GM18508 (cell line): ENCODE results near the gene FAM20C.
"Not testable (repeated sequence)": the region's sequence is repeated elsewhere in the genome, so short reads cannot be mapped to it uniquely, and the experiment has no call there.

Source experiments
- ATAC-seq: cut with Tn5 transposase; IDR thresholded peaks from one replicate; pipeline ENCODE4 v1.9.1; 2021; ENCODE audit warnings: moderate number of reproducible peaks; ENCODE audit not compliant: insufficient read depth, unreplicated experiment

FAM20C gene

GRCh38 chr7:284762-285722 lies 92.7 kb downstream of the FAM20C start:
- ATAC-seq = no peak

DNA sequence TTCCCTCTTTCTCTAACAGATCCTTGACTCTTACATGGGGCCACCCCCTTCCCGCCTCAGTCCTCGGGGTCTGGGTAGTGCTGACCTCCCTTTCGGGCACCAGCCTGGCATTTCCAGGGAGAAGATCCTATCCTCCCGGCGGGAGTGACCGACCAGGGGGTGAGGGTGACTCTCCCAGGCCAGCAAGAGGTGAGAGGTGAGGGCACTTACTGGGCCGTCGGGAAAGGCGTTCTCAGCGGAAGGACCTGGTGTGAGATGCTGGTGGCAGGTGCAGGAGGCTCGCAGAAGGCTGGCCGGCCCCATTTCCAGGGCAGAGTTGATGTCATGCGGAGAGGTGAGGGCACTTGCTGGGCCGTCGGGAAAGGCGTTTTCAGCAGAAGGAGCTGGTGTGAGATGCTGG lies 93.4 kb downstream of the FAM20C start:
- no peak for ATAC-seq

DNA sequence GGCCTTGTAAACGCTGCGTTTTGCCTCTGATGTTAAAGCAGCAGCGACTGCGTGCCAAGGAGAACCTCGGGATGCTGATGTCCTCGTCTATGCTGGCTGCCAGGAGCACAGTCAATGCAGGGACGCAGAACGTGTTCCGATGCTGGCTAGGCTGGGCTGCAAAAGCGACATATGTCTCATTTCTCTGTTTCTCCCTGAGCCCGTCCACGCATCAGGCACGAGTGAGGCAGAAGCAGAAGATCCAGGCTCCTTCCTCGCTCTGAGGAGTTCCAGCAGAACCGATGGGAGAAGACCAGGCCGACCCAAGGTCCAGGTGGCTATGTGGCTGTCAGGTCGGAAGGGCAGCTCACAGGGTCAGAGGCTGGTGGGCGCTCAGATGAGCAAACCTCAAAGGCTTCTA lies 93.9 kb downstream of the FAM20C start:
- no peak for ATAC-seq

DNA sequence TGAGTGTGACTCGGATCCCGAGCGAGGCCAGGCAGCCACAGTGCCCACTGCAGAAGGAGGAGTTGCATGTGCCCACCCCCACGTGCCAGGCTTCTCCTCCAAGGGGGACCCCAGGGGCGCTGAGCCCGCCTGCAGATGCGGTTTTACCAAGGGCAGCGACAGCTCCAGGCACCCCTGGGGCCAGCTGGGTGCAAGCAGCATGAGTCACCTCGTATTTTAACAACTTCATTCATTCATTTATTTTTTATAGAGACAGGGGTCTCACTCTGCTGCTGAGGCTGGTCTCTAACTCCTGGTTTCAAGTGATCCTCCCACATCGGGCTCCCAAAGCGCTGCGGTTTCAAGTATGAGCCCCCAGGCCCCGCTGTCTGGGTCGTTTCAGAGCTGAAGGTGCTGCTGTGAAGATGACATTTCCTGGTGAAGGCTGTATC lies 96.3 kb downstream of the FAM20C start:
- ATAC-seq = no peak

DNA sequence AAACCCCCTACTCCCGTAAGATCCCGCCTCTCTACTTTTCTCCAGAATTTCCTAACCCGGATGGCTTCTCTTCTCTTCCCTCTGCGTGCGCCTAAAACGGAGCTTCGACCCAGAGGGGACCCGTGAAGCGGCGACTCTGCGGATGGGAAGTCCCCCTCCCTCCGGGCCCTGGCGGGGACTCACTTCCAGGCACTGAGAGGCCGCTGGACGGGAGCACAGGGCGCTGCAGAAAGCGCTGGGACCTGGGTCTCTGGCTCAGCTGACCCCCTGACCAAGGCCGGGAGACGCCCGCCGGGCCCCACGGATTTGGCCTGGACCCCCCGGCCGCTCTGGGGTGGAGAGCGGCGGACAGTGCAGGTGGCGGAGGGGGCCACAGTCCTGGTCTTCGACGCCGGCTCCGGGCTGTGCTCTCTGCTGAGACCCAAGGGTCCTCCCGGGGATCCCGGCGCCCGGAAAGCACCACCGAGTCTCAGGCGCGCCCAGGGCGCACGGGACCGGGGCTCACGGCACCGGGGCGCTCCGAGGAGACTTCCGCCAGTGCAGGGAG lies 96.9 kb downstream of the FAM20C start:
- ATAC-seq = no peak

DNA sequence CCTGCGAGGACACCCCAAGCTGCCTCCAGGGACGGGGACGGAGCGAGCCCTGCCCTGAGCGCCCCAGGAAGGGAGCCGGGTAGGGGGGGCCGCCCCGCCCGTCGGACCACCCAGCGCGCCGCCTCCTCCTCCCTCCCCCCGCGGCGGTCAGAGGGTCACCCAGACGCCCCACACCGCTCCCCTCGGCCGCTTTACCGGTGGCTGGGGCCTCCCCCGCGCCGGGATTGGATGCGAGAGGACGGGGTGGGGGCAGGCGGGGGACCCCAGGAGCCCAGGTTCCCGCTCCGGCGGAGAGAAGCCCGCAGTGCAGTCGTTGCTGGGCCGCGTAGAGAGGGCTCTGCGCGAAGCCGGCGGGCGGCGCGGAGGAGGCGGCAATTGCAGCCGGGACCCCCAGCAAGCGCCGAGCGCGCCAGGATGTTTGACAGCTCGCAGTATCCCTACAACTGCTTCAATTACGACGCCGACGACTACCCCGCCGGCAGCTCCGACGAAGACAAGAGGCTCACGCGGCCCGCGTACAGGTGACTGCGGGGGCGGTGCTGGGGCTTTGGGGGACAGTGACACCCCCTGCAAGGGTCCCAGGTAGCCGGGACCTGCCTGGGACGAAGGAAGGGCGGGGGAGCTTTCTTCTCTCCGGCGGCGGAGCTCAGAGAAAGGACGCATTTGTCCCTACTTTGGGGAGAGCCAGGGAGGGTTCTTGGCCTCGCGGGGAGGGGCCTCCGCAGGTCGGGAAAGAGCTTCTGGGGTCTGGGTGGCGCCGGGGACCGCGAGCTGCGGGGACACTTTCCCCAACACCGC lies 97.6 kb downstream of the FAM20C start, which contains the start of gene FOXL3:
TSS of gene FOXL3 (plus strand) at position 415 of the 798 bp plus-strand sequence. CDS start at position 415, 0 bp downstream.
- no peak for ATAC-seq

- ATAC-seq = no peak
Observed at GRCh38 chr7:290554-291372, 98.4 kb downstream of the FAM20C start.

- ATAC-seq = no peak
Observed at GRCh38 chr7:291373-292092, 99.2 kb downstream of the FAM20C start.

DNA sequence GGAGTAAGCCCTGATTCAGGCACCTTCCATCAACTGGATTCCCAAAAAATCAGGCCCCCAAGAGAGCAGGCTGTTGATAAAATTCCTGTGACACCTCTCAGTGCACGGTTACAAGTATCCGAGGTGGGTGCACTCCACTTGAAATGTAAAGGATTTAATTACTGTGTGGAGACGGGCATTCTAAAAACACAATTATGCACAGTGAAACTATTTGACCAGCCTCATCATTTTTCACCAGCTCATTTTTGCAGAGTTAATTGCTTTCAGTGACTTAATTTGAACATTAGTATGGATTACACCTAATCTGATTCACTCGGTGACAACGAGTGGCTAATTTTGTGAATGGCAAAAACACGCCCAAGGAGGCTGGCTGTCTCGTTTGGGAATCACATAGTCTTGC lies 99.9 kb downstream of the FAM20C start:
- ATAC-seq = no peak

GRCh38 chr7:292826-293225 lies 100.5 kb downstream of the FAM20C start:
- ATAC-seq = no peak

GRCh38 chr7:293681-294439 lies 101.5 kb downstream of the FAM20C start:
- ATAC-seq = no peak

DNA sequence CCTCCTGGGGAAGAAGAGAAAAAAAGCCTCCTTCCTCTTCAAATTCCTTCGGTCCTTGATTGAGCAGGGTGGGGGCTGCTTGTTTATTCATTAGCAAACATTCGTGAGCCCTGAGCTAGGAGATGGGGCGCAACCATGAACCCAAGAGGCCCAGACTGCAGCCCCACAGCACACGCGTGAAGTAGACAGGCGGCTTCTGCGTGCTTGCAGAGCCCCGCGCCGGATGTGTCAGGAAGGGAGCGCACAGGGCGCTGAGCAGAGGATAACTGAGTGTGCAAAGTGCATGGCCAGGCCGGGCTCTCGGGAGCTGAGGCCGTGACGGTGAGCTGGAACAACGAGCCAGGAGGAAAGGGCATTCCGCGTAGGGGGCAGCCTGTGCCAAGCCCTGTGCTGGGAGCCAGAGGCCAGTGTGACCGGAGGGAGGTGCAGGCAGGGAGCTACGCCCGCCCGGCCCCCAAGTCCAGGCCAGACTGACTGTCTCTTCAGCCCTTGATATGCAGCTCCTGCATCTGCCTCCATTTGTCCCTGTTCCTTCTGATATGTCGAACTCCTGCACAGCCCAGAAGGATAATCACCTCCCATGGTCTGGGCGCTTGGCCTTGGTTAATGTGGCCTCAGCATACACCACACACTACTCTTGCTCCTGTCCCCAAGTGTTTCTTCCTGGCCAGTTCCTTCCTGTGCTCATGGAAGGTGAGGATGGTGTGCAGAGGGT lies 102.2 kb downstream of the FAM20C start:
- no peak for ATAC-seq

GRCh38 chr7:295155-296154 lies 103.1 kb downstream of the FAM20C start:
- ATAC-seq = no peak

- no peak for ATAC-seq
Observed at GRCh38 chr7:296373-296945, 104.1 kb downstream of the FAM20C start.

- ATAC-seq = not testable (repeated sequence)
Observed at GRCh38 chr7:297141-297540, 104.8 kb downstream of the FAM20C start.

- ATAC-seq = no peak
Observed at GRCh38 chr7:297611-298374, 105.4 kb downstream of the FAM20C start.
